ENCODE measurements around the gene PARD3B. TPM values are rescaled to one million over a fixed set of nuclear protein-coding genes. Genes with fewer than 3 reads are reported as not detected.

Gene PARD3B
- total and polyA plus RNA-seq, 2 of the 8 experiments (the other 6 are each of a cell fraction or from before 2014, with no cell fraction given), result 1.2 to 5.7 TPM

DNA sequence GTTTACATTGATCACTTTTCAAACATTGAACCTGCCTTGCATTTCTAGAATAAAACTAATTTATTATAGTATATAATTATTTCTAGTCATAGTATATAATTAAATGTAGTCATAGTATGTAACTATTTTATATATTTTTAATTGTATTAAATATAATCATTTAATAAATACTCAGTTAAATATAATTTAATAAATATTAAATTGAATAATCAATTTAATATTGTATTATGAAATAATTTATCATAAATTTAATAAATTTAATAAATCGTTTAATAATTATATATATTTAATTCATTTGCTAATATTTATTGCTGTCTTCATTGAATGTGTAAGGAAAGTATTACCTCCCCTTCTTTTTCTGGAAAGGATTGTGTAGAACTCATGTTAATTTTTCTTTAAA is 911.4 kb downstream of the PARD3B start:
- CTCF ChIA-PET (ENCODE audit: partially characterized antibody), result no interaction called here
- H3K79me2 ChIP-seq (ENCODE audit: control insufficient read depth in 1 of 2, insufficient read depth in 2 of 2, low read length in 2 of 2), result no peaks in the 10 kb centered on the region
- 88% methylated on average over 1 of the region's 1 CpG; no CpG with 5 or more reads in 1 of the 2 experiments for WGBS, 2 experiments (ENCODE audit: extremely low coverage in 1 of 2, insufficient coverage in 1 of 2, insufficient read length in 1 of 2, insufficient replicate concordance in 2 of 2, low coverage in 1 of 2, low lambda C conversion rate in 2 of 2, missing lambda C conversion rate in 1 of 2)
- H2AK5ac ChIP-seq (ENCODE audit: low read depth, low read length), result no peak overlapping the region
- no peak overlapping the region for H4K91ac ChIP-seq (replicated peaks; ENCODE audit: insufficient read length, low read length)
- H3K27me3 ChIP-seq (replicated peaks in 1 of 4; ENCODE audit: control insufficient read depth in 3 of 4, extremely low read depth in 1 of 4, insufficient read depth in 3 of 4, low read length in 3 of 4), result no peaks in the 10 kb centered on the region
- no peak overlapping the region for H2BK120ac ChIP-seq (replicated peaks; ENCODE audit: low read depth, low read length)
- no peak overlapping the region for H2BK15ac ChIP-seq (ENCODE audit: low read length)
- DNase-seq (ENCODE audit: low read depth in 1 of 2, low spot score in 2 of 2), result no peak
- H3K23me2 ChIP-seq (ENCODE audit: low read depth, low read length), result no peaks in the 10 kb centered on the region
- H3K36me3 ChIP-seq (ENCODE audit: control insufficient read depth in 2 of 4, insufficient read depth in 4 of 4, low read length in 3 of 4), result no peaks in the 10 kb centered on the region
- H2BK12ac ChIP-seq (ENCODE audit: low read depth, low read length), result no peak overlapping the region
- no peaks in the 10 kb centered on the region for H3K79me1 ChIP-seq (ENCODE audit: low read depth, low read length)
- H2BK5ac ChIP-seq (ENCODE audit: low read depth, low read length), result no peak overlapping the region
- no peak overlapping the region for H3K23ac ChIP-seq (ENCODE audit: insufficient read length)
- no peak overlapping the region for H4K5ac ChIP-seq (ENCODE audit: insufficient read length, low read depth, low read length)
- H4K8ac ChIP-seq (ENCODE audit: extremely low read depth, insufficient read depth, low read length), result no peak overlapping the region
- H3K9me3 ChIP-seq (ENCODE audit: insufficient read depth in 2 of 2, low read depth in 1 of 2, low read length in 1 of 2), result no peaks in the 10 kb centered on the region
- H3K9ac ChIP-seq (replicated peaks in 1 of 4; ENCODE audit: extremely low read depth in 1 of 4, low read depth in 3 of 4, low read length in 3 of 4), result no peak overlapping the region
- no peak overlapping the region for H3K14ac ChIP-seq (ENCODE audit: insufficient read length)
- no peak overlapping the region for H3K18ac ChIP-seq (ENCODE audit: extremely low read depth, low read length)
- H3K4me1 ChIP-seq (replicated peaks in 1 of 4; ENCODE audit: control insufficient read depth in 3 of 4, insufficient read depth in 4 of 4, low read length in 3 of 4), result peaks cover 0 to 7% (median 0%) of the 10 kb centered on the region in 4 experiments; a peak in 2 of 7 replicates
- H2BK20ac ChIP-seq (ENCODE audit: low read length), result no peak overlapping the region
- H3K4me3 ChIP-seq (ENCODE audit: extremely low read depth in 1 of 4, insufficient read depth in 2 of 4, low read depth in 3 of 4, low read length in 4 of 4), result no peak overlapping the region
- H4K20me1 ChIP-seq (replicated peaks in 1 of 2; ENCODE audit: control insufficient read depth in 1 of 2, insufficient read depth in 2 of 2, low read length in 2 of 2), result no peaks in the 10 kb centered on the region
- H2AFZ ChIP-seq (ENCODE audit: low read length), result no peak overlapping the region
- POLR2A ChIA-PET (ENCODE audit: partially characterized antibody), result no interaction called here
- no peak for FAIRE-seq
- no peak overlapping the region for H3K4me2 ChIP-seq (ENCODE audit: insufficient read depth in 1 of 2, low read depth in 2 of 2, low read length in 2 of 2)
- no peak overlapping the region for H3K27ac ChIP-seq (ENCODE audit: low read depth, low read length)
- TF ChIP-seq BCL11A (IDR thresholded peaks at IDR 0.05; ENCODE audit: low read depth in 2 of 2, low read length in 2 of 2), result no peak
- TF ChIP-seq RXRA (IDR thresholded peaks at IDR 0.05; ENCODE audit: insufficient read depth, low read depth, low read length), result no peak
- no peak for TF ChIP-seq TCF12 (IDR thresholded peaks at IDR 0.05; ENCODE audit: low read depth, low read length)
- TF ChIP-seq PHF8 (conservative IDR thresholded peaks at IDR 0.05; ENCODE audit: low read depth, low read length), result no peak
- H3K56ac ChIP-seq (replicated peaks; ENCODE audit: insufficient read length, low read depth, low read length), result no peak overlapping the region
- H3K4ac ChIP-seq (replicated peaks; ENCODE audit: insufficient read length, low read depth, low read length), result no peak overlapping the region

Measured in H1 (cell line).